ENCODE measurements around the gene AHCYL2. TPM values are rescaled to one million over a fixed set of nuclear protein-coding genes. Genes with fewer than 3 reads are reported as not detected.

AHCYL2 gene
- total RNA-seq, 1 experiment from 2014 or later, result 17.0 TPM

- Histone ChIP-seq H3K4me1 (ENCODE audit: control insufficient read depth in 1 of 2, insufficient read depth in 2 of 2, low read length in 2 of 2) (peaks cover 0 to 9% of the 10 kb centered on the region in 2 experiments; a peak in 3 of 4 replicates), H3K9me3 (ENCODE audit: control insufficient read depth in 1 of 2, insufficient read depth in 1 of 2, low read depth in 1 of 2, low read length in 2 of 2) (no peaks in the 10 kb centered on the region), H3K36me3 (ENCODE audit: control insufficient read depth in 1 of 2, insufficient read depth in 2 of 2, low read length in 2 of 2) (0 out of 4 replicates have a peak, but pooled peaks cover 0 to 3% of the 10 kb centered on the region in 2 experiments), H3K4me2 (ENCODE audit: low read length) (no peak overlapping the region), H3K4me3 (replicated peaks in 1 of 2; ENCODE audit: low read depth in 1 of 2, low read length in 2 of 2) (no peak overlapping the region), H3K27ac (ENCODE audit: low read depth, low read length) (no peak overlapping the region), H3K9me2 (ENCODE audit: insufficient read depth) (no peaks in the 10 kb centered on the region), H4K20me1 (ENCODE audit: insufficient read depth) (no peaks in the 10 kb centered on the region), H3K9ac (ENCODE audit: low read length) (no peak overlapping the region), H2AFZ (ENCODE audit: low read depth, low read length, poor library complexity, severe bottlenecking) (no peak overlapping the region), H3K79me2 (ENCODE audit: insufficient read depth, low read length) (no peaks in the 10 kb centered on the region), H3K27me3 (ENCODE audit: insufficient read depth, low read length) (no peaks in the 10 kb centered on the region)
- TF ChIP-seq EZH2phosphoT487 (IDR thresholded peaks at IDR 0.05; ENCODE audit: borderline replicate concordance) (no peak), JUND (IDR thresholded peaks at IDR 0.05) (no peak), TCF7L2 (IDR thresholded peaks at IDR 0.05; ENCODE audit: borderline replicate concordance, extremely low read depth, insufficient read depth, insufficient read length) (no peak), SRF (IDR thresholded peaks at IDR 0.05; ENCODE audit: low read depth) (no peak), CTCF (IDR thresholded peaks at IDR 0.05 in 2 of 3, conservative IDR thresholded peaks at IDR 0.05 in 1 of 3; ENCODE audit: borderline replicate concordance in 1 of 3, insufficient read depth in 1 of 3, low read depth in 2 of 3, low read length in 2 of 3) (no peak), ZNF274 (IDR thresholded peaks at IDR 0.05; ENCODE audit: low read depth, low read length) (no peak), SP1 (IDR thresholded peaks at IDR 0.05; ENCODE audit: low read depth) (no peak), SIN3A (IDR thresholded peaks at IDR 0.05; ENCODE audit: low read depth) (no peak), EGR1 (IDR thresholded peaks at IDR 0.05; ENCODE audit: low read depth) (no peak), ZFX (IDR thresholded peaks at IDR 0.05) (no peak), FOSL1 (IDR thresholded peaks at IDR 0.05; ENCODE audit: low read depth) (no peak), POLR2AphosphoS5 (IDR thresholded peaks at IDR 0.05; ENCODE audit: low read depth, low read length) (no peak), EZH2 (IDR thresholded peaks at IDR 0.05) (no peak)
- DNase-seq (ENCODE audit: low read depth, low spot score), result no peak
- ChIA-PET POLR2A (no interaction called here), CTCF (interaction anchor here (1.3 kb wide), 1 partner anchor 125 kb away, joined by 3 read pairs; no protein-coding TSS in a partner anchor), RAD21 (ENCODE audit: low non-redundant PET in 1 of 2, low total read pairs in 2 of 2, uncharacterized antibody in 2 of 2, unreplicated experiment in 2 of 2) (no interaction called here)
- BruUV-seq (replicated peaks), result no TSS peak
- intact Hi-C loops (cut with micrococcal nuclease), result no loop called here
- no peak for ATAC-seq
These were observed 243.3 kb downstream of the AHCYL2 start for GRCh38 chr7:129468087-129468486.

All from HCT116 (cell line).